RWPE2 (cell line): ENCODE results near the gene EPHB6.

Experiments
- ATAC-seq: fragments of 200-7000 bp; cut with Tn5 transposase; 3 replicates; pipeline ENCODE4 v1.9.1; 2021; ENCODE audit warnings: low read depth
- DNase-seq: peaks from one replicate; pipeline ENCODE4 v3.0.0-alpha.2; 2020; ENCODE audit warnings: low spot score
- H3K27ac ChIP-seq: fragments of 450-650 bp; 2 replicates; pipeline ENCODE4 v1.5.1; 2017; ENCODE audit warnings: mild to moderate bottlenecking; ENCODE audit not compliant: poor library complexity, severe bottlenecking
- H3K27me3 ChIP-seq: fragments of 250-450 bp; sonication (Bioruptor Pico); 2 replicates; pipeline ENCODE4 v1.5.1; 2021; ENCODE audit warnings: mild to moderate bottlenecking, moderate library complexity; ENCODE audit not compliant: insufficient read depth, poor library complexity, severe bottlenecking
- H3K36me3 ChIP-seq: fragments of 250-450 bp; sonication (Bioruptor Pico); 2 replicates; pipeline ENCODE4 v1.5.1; 2020; ENCODE audit warnings: low read depth, mild to moderate bottlenecking, moderate library complexity
- H3K4me1 ChIP-seq: fragments of 250-450 bp; sonication (Bioruptor Pico); 2 replicates; pipeline ENCODE4 v1.5.1; 2021; ENCODE audit warnings: mild to moderate bottlenecking, moderate library complexity; ENCODE audit not compliant: insufficient read depth, poor library complexity, severe bottlenecking
- H3K4me3 ChIP-seq: fragments of 250-450 bp; sonication (Bioruptor Pico); 2 replicates; pipeline ENCODE4 v1.5.1; 2021; ENCODE audit warnings: mild to moderate bottlenecking, moderate library complexity; ENCODE audit not compliant: severe bottlenecking
- H3K9me3 ChIP-seq: fragments of 250-450 bp; sonication (Bioruptor Pico); 2 replicates; pipeline ENCODE4 v1.5.1; 2021; ENCODE audit warnings: mild to moderate bottlenecking, moderate library complexity; ENCODE audit not compliant: severe bottlenecking
- CTCF ChIP-seq: fragments of 450-650 bp; IDR thresholded peaks from one replicate; pipeline ENCODE4 v1.5.1; 2017; ENCODE audit warnings: mild to moderate bottlenecking, moderate library complexity; ENCODE audit not compliant: poor library complexity, severe bottlenecking

Gene EPHB6

GRCh38 chr7:142863891-142864685 lies 9.2 kb downstream of the EPHB6 start:
- DNase-seq = no peak
- ATAC-seq = no peak
- no peaks in the 10 kb centered on the region for H3K36me3 ChIP-seq

DNA sequence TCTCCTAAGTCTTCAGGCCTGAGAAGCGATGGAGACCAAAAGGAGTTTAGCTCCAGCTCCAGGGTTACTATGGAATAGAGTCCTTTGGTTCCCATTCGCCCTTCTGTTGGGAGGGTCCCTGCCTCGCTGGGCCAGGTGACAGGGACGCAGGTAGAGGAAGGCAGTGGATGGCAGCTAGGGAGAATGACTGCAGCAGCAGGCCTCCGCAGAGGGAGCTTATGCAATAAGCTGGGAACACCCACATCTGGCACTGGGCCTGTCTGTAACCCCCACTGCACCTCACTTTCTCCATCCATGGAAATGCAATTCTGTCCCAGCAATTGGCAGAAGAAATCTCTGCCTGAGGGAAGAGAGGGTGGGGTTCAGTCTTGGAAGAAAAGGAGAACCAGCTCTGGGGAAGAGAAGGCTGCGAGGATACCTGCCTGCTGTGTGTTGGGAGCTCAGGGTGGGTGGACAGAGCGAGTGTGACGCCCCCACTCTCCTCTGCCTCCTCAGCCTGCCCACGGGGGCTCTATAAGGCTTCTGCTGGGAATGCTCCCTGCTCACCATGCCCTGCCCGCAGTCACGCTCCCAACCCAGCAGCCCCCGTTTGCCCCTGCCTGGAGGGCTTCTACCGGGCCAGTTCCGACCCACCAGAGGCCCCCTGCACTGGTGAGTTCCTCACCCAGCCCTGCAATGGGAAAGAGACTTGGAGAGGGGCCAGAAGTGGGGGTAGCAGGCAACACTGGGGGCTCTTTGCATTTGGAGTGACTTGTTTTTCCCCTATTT lies 10.3 kb downstream of the EPHB6 start:
- Histone ChIP-seq H3K27ac (no peak overlapping the region), H3K4me3 (no peak overlapping the region), H3K4me1 (no peaks in the 10 kb centered on the region), H3K36me3 (no peaks in the 10 kb centered on the region), H3K9me3 (no peaks in the 10 kb centered on the region), H3K27me3 (no peaks in the 10 kb centered on the region)
- ATAC-seq (no peak), DNase-seq (no peak)
- no peak for TF ChIP-seq CTCF

More at GRCh38 chr7:142863891-142864685, 9.2 kb downstream of the EPHB6 start:
- no peak for TF ChIP-seq CTCF
- H3K9me3 ChIP-seq = no peaks in the 10 kb centered on the region
- no peak overlapping the region for H3K27ac ChIP-seq
- H3K4me3 ChIP-seq = no peak overlapping the region
- no peaks in the 10 kb centered on the region for H3K27me3 ChIP-seq
- no peaks in the 10 kb centered on the region for H3K4me1 ChIP-seq

GRCh38 chr7:142865766-142866165 lies 10.9 kb downstream of the EPHB6 start:
- DNase-seq = no peak
- no peak overlapping the region for H3K4me3 ChIP-seq
- no peak for ATAC-seq
- H3K4me1 ChIP-seq = no peaks in the 10 kb centered on the region
- no peak for TF ChIP-seq CTCF
- no peaks in the 10 kb centered on the region for H3K36me3 ChIP-seq
- H3K27ac ChIP-seq = no peak overlapping the region
- no peaks in the 10 kb centered on the region for H3K9me3 ChIP-seq
- no peaks in the 10 kb centered on the region for H3K27me3 ChIP-seq

DNA sequence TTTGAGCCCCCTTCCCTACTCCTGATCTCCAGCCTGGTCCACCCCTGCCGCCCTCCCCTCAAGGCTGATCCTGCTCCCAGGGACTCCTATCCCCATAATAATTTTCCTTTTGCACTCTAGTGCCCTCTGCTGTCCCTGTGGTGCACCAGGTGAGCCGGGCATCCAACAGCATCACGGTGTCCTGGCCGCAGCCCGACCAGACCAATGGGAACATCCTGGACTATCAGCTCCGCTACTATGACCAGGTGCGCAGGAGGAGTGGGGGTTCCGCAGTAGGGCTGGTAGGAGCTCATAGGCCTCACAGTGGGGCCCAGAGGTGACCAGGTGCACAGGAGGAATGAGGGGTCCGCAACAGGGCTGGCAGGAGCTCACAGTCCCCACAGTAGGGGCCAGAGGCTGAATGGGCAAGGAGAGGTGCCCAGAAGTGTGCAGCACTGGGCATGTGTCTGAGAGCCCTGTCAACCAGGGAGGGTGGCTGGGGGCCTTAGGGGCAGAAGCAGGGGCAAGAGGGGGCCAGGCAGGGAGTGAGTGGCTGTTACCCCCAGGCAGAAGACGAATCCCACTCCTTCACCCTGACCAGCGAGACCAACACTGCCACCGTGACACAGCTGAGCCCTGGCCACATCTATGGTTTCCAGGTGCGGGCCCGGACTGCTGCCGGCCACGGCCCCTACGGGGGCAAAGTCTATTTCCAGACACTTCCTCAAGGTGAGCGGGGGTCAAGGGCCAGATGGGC lies 11.7 kb downstream of the EPHB6 start:
- peak; percentile 68 for TF ChIP-seq CTCF
- H3K27ac ChIP-seq = no peak overlapping the region
- DNase-seq (no peak), ATAC-seq (peak; percentile 72)
- H3K4me1 ChIP-seq = no peaks in the 10 kb centered on the region
- no peaks in the 10 kb centered on the region for H3K27me3 ChIP-seq
- H3K36me3 ChIP-seq = no peaks in the 10 kb centered on the region
- H3K4me3 ChIP-seq = no peak overlapping the region
- no peaks in the 10 kb centered on the region for H3K9me3 ChIP-seq
